Mesenteric fat pad (tissue), 1 donor: Measurements from ENCODE around the gene FXR1. TPM values are rescaled to one million over a fixed set of nuclear protein-coding genes. Genes with fewer than 3 reads are reported as not detected.
"Not testable (repeated sequence)": the region's sequence is repeated elsewhere in the genome, so short reads cannot be mapped to it uniquely, and the experiment has no call there.

ENCODE experiments used
- DNase-seq: peaks from one replicate; pipeline ENCODE4 v3.0.0-alpha.2; 2020; ENCODE audit warnings: low spot score
- total RNA-seq: library from RNA; stranded (reverse); fragmentation: NEBNext Ultra II Directional; extraction: Animal tissue kit (Norgen Biotek cat#: 25700); gene quantifications from one replicate; pipeline ENCODE4 v1.2.1, GENCODE V29; 2021
- donor health status: DM: yes; HTN: yes; CAD: no.

FXR1 gene
- total RNA-seq, 1 donor from 2014 or later: 90.2 TPM

DNA sequence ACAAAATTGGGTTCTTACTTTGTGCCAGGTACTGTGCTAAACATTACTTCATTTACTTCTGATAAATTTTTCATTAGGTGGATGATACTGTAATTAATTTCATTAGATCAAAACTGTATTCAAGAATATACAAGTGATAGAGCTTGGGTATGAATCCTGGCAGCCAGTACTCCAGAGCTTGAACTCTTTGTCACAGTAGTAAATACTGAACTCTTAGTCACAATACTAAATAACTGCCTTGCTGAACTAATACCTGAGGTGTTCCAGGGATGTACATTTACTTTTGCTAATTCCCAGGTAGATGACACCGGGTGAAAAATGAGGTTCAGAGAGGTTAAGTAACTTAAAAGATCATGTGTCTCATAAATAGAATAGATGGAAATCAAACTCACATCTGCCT, 20.3 kb downstream of the FXR1 start:
- DNase-seq: no peak

DNA sequence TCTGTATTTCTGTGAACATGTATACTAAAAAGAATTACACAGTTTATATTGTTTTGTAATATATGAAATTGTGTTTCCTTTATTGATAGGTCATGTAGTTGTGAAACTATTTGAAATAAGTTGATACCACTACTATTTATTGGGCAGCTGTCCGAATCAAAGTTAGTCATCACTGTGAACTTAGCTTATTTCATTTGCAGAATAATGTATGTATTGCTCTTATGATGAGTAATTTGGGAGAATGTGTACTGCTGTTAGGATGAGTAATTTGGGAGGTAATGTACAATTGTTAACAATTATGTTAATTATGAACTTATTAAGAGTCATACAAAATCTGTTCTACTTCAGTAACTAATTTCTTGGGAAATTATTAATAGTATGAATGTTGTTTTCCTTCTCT, 22.2 kb downstream of the FXR1 start:
- no peak for DNase-seq

DNA sequence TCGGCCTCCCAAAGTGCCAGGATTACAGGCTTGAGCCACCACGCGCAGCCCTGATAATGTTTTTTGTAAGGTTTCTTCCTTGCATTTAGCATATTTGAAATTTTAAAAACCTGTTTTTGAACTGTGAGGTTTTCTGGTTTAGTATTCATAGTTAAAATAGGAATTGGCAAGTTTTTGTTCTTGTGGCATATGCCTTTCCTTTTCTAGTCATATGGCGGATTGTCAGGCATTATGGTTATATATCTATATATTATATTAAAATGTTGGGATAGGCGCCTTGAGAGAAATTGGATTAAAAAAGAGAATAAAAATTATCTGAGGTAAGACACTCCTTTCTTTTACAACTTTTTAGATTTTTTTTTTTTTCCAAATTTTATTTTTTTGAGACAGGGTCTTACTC, 28.4 kb downstream of the FXR1 start:
- no peak for DNase-seq

GRCh38 chr3:180947761-180948390, 35.4 kb downstream of the FXR1 start:
- no peak for DNase-seq

- no peak for DNase-seq
Observed at GRCh38 chr3:180959691-180960090, 47.2 kb downstream of the FXR1 start.

DNA sequence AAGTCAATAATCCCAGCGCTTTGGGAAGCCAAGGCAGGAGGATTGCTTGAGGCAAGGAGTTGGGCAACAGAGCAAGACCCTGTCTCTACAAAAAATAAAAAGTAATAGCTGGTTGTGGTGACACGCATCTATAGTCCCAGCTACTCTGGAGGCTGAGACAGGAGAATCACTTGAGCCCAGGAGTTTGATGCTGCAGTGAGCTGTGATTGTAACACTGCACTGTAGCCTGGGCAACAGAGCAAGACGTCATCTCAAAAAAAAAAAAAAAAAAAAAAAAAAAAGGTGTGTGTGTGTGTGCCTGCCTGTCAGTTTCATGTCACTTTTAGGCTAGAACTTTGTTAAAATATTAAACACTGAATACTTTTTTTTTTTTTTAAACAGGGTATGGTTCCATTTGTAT, 48.6 kb downstream of the FXR1 start:
- DNase-seq: no peak

- DNase-seq: no peak
Observed at GRCh38 chr3:180961552-180961951, 49.1 kb downstream of the FXR1 start.

- no peak for DNase-seq
Observed at GRCh38 chr3:180962530-180962929, 50.1 kb downstream of the FXR1 start.

DNA sequence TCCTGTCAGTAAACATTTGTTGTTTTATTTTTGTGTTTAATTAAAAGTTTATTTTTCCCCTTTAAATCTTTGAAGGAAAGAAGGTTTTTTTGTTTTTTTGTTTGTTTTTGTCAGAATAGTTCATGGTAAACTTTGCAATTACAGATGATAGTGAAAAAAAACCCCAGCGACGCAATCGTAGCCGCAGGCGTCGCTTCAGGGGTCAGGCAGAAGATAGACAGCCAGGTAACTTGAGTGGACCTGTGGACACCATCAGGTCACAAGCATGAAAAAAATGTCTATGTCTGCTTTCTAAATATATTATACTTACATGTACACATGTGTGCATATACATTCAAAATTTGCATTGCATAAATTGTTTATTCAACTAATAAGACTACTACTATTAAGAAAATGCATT, 58.5 kb downstream of the FXR1 start:
- DNase-seq: no peak

GRCh38 chr3:180973543-180973942, 61.1 kb downstream of the FXR1 start:
- no peak for DNase-seq

GRCh38 chr3:180974286-180974685, 61.8 kb downstream of the FXR1 start:
- DNase-seq: no peak

GRCh38 chr3:180977498-180977897, 65.0 kb downstream of the FXR1 start:
- DNase-seq: no peak

- DNase-seq: no peak
Observed at GRCh38 chr3:180979961-180980360, 67.5 kb downstream of the FXR1 start.

- no peak for DNase-seq
Observed at GRCh38 chr3:180980611-180981010, 68.1 kb downstream of the FXR1 start.

DNA sequence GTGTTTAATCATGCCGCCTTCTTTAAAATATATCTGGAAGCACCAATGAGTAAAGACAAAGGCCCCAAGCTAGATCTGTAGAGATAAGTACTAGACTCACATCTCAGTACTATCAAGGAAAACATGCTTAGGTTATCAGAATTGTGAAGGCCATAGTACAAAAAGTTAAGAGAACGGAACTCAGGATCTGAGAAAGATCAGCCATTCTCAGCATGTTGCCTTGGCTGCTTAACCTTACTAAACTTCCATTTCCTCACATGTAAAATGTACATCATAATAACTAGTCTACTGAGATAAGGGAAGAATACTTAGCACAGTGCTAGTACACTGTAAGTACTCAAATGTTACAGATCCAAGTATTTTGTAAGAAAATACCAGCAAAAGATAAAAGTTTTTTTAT, 69.4 kb downstream of the FXR1 start:
- DNase-seq: no peak

DNA sequence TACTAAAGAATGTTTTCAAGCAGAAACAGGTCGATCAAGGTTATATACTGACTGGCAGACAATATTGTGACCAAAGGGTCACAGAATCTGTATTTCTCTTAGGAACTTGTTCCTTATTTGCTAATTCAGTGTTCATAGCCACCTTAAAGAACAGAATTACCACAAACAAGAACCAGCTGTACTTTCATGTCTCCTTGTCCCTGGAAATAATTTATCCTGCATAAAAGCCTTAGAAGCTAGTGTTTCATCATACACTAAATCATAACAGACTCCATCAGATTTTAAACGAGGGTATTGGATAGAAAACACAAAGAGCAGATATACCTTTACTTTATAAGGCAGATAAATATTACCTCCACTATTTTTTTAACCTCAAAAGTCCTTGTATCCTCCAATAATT, 70.7 kb downstream of the FXR1 start:
- no peak for DNase-seq

- DNase-seq: not testable (repeated sequence)
Observed at GRCh38 chr3:180986366-180986765, 73.9 kb downstream of the FXR1 start.

- no peak for DNase-seq
Observed at GRCh38 chr3:180987344-180987743, 74.9 kb downstream of the FXR1 start.

DNA sequence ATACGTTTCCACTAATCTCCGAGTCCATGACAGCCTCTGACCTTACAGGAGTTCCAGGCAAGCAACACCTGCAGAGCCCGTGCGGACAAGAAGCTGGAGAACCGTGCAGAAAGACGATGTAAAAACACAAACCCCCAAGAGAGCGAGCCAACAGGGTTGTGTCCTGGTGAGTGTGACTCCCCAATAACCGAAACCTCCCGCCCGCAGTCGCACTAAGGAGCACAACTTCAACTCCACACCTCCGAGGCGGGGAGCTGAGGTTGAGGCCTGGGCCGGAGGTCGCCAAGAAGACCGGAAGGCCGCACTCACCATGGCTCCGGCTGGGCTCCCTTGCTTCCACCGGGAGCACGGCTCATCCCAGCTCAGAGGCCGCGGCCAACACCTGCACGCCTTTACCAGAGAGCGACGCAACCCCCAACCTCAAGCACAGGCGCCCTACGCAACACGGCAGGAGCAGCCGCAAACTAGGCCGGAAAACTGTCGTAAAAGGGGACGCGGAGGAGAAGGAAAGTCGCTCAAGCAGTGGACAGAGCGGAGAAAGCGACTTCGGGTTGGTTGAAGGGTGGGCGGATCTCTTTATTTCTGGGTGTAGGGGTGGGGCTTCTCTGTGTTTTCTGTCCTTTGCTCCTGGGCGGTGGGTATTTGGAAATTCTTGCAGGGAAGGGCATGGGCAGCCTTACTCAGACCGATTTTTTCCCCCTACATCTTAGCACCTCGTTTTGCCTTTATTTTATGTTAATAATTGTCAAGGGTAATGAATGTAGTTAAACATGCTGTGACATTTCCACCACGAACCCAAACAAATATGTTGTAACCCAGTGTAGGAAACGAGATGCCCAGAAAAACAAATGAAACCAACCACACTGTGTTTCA, 77.1 kb downstream of the FXR1 start, which contains the start of gene DNAJC19:
Gene DNAJC19 (minus strand): TSS at position 446 of the 873 bp plus-strand sequence. CDS start 134 bp downstream, at position 312.
- DNase-seq: peak; percentile 94

DNA sequence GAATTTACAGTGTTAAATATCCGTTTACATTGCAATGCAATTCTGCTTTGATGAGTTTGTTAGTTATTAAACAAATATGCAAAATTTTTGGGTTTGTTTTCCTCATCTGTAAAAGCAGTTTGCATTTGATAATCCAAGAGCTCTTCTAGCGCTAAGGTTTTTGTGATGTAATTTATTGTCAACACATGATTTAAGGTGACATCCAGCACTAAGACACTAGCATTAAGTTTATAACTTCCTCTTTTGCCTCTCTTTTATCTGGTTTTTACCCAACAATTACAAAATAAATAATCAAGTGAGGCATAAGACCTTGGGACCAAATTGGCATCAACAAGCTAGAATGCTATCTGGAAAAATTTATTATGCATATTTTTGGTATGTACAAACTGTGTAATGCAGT, 78.0 kb downstream of the FXR1 start:
- DNase-seq: no peak

GRCh38 chr3:180996415-180996932, 84.0 kb downstream of the FXR1 start:
- DNase-seq: no peak

- not testable (repeated sequence) for DNase-seq
Observed at GRCh38 chr3:181002331-181002730, 89.9 kb downstream of the FXR1 start.
